Trophoblast cell (in vitro differentiated cells and primary cell): ENCODE results near the gene GRIK5.

ENCODE experiments used
- DNase-seq, 2 donors: peaks; one replicate each; pipeline ENCODE4 v3.0.0-alpha.2; 2016
- H2AFZ ChIP-seq: 2 replicates; pipeline ENCODE4 v1.6.1; 2013; ENCODE audit warnings: low read length, moderate library complexity, mild to moderate bottlenecking; ENCODE audit not compliant: insufficient read depth, poor library complexity
- H2AK5ac ChIP-seq: 2 replicates; pipeline ENCODE4 v1.6.1; 2013; ENCODE audit warnings: mild to moderate bottlenecking, low read length
- H2BK120ac ChIP-seq: 2 replicates; pipeline ENCODE4 v1.6.1; 2013; ENCODE audit warnings: low read length, mild to moderate bottlenecking, moderate library complexity; ENCODE audit not compliant: insufficient read depth, poor library complexity
- H2BK12ac ChIP-seq: 2 replicates; pipeline ENCODE4 v1.6.1; 2013; ENCODE audit warnings: mild to moderate bottlenecking, low read length, moderate library complexity
- H2BK5ac ChIP-seq: 2 replicates; pipeline ENCODE4 v1.6.1; 2013; ENCODE audit warnings: low read length, low read depth, moderate library complexity, mild to moderate bottlenecking; ENCODE audit not compliant: poor library complexity
- H3K14ac ChIP-seq: 2 replicates; pipeline ENCODE4 v1.6.1; 2013; ENCODE audit warnings: mild to moderate bottlenecking, low read length
- H3K18ac ChIP-seq: 2 replicates; pipeline ENCODE4 v1.6.1; 2013; ENCODE audit warnings: mild to moderate bottlenecking, low read length
- H3K23ac ChIP-seq: 2 replicates; pipeline ENCODE4 v1.6.1; 2013; ENCODE audit warnings: low read length
- H3K27ac ChIP-seq: 2 replicates; pipeline ENCODE4 v1.5.1; 2013; ENCODE audit warnings: low read depth, mild to moderate bottlenecking, inconsistent platforms, low read length, moderate library complexity
- H3K27me3 ChIP-seq: 2 replicates; pipeline ENCODE4 v1.6.1; 2013; ENCODE audit warnings: inconsistent platforms, mild to moderate bottlenecking, low read length, moderate library complexity; ENCODE audit not compliant: insufficient read depth
- H3K36me3 ChIP-seq, 2 experiments: 1 replicate in 1 of 2; 2 replicates in 1 of 2; pipeline ENCODE4 v1.6.1; 2013; ENCODE audit warnings: low read length in 2 of 2, mild to moderate bottlenecking in 2 of 2, moderate library complexity in 1 of 2; ENCODE audit not compliant: insufficient read depth in 2 of 2, control insufficient read depth in 1 of 2
- H3K4ac ChIP-seq: 2 replicates; pipeline ENCODE4 v1.6.1; 2013; ENCODE audit warnings: low read depth, mild to moderate bottlenecking, low read length, moderate library complexity
- H3K4me1 ChIP-seq, 2 experiments: 1 replicate in 1 of 2; 2 replicates in 1 of 2; pipeline ENCODE4 v1.6.1; 2013; ENCODE audit warnings: low read length in 2 of 2, mild to moderate bottlenecking in 2 of 2, moderate library complexity in 1 of 2; ENCODE audit not compliant: insufficient read depth in 2 of 2, control insufficient read depth in 1 of 2
- H3K4me2 ChIP-seq: 2 replicates; pipeline ENCODE4 v1.6.1; 2013; ENCODE audit warnings: inconsistent platforms, mild to moderate bottlenecking, low read length, moderate library complexity
- H3K4me3 ChIP-seq: 2 replicates; pipeline ENCODE4 v1.5.1; 2013; ENCODE audit warnings: mild to moderate bottlenecking, low read depth, low read length, inconsistent platforms
- H3K79me1 ChIP-seq: one replicate; pipeline ENCODE4 v1.6.1; 2013; ENCODE audit warnings: low read length
- H3K79me2 ChIP-seq: 2 replicates; pipeline ENCODE4 v1.6.1; 2013; ENCODE audit warnings: low read length, mild to moderate bottlenecking; ENCODE audit not compliant: control insufficient read depth, insufficient read depth, poor library complexity
- H3K9ac ChIP-seq: 2 replicates; pipeline ENCODE4 v1.6.1; 2013; ENCODE audit warnings: mild to moderate bottlenecking, low read length
- H3K9me3 ChIP-seq: 2 replicates; pipeline ENCODE4 v1.6.1; 2013; ENCODE audit warnings: low read depth, mild to moderate bottlenecking, control low read depth, inconsistent platforms, low read length; ENCODE audit not compliant: insufficient read depth
- H4K12ac ChIP-seq: 2 replicates; pipeline ENCODE4 v1.6.1; 2013; ENCODE audit warnings: low read depth, mild to moderate bottlenecking, low read length, moderate library complexity
- H4K8ac ChIP-seq: 2 replicates; pipeline ENCODE4 v1.6.1; 2013; ENCODE audit warnings: low read depth, mild to moderate bottlenecking, low read length, moderate library complexity
- H4K91ac ChIP-seq: one replicate; pipeline ENCODE4 v1.6.1; 2013; ENCODE audit warnings: low read depth, mild to moderate bottlenecking, low read length, moderate library complexity
- WGBS: extraction: QIAGEN DNeasy Blood & Tissue Kit; methylation state at CpG from one replicate; pipeline ENCODE4 v1.1.7; 2013; ENCODE audit warnings: missing lambda C conversion rate; ENCODE audit not compliant: insufficient read length, insufficient coverage; ENCODE audit errors: extremely low coverage; 5-methylcytosine and 5-hydroxymethylcytosine counted together

Gene GRIK5

DNA sequence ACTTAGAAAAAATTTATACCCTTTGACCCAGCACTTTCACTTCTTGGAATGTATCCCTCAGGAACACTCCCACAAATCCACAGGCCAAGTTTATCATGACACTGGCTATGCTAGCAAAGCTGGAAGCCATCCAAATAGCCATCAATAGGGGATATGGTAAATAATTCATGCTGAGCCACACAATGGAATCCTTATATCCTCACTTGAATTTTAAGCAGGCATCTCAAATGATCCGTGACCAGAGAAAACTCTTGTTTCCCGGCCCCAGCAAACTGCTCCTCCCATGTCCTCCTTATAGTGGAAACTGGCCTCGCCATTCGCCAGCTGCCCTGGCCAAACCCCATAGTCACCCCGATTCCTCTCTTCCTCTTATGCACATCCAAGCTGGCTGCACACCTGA lies 37.6 kb downstream of the GRIK5 start:
- Histone ChIP-seq H3K9ac (no peak overlapping the region), H3K4me1 (no peaks in the 10 kb centered on the region), H2BK12ac (no peak overlapping the region), H3K27me3 (no peaks in the 10 kb centered on the region), H3K79me2 (no peaks in the 10 kb centered on the region), H4K8ac (no peak overlapping the region), H2BK120ac (no peak overlapping the region), H2BK5ac (no peak overlapping the region), H3K14ac (no peak overlapping the region), H2AFZ (no peak overlapping the region), H3K9me3 (no peaks in the 10 kb centered on the region), H3K4ac (no peak overlapping the region), H3K4me3 (no peak overlapping the region), H3K4me2 (no peak overlapping the region), H3K79me1 (no peaks in the 10 kb centered on the region), H4K12ac (no peak overlapping the region), H2AK5ac (no peak overlapping the region), H3K27ac (no peak overlapping the region), H3K36me3 (no peaks in the 10 kb centered on the region), H3K18ac (no peak overlapping the region), H3K23ac (no peak overlapping the region), H4K91ac (no peak overlapping the region)
- no peak for DNase-seq
- no CpG with 5 or more reads among the region's 5 CpGs for WGBS

DNA sequence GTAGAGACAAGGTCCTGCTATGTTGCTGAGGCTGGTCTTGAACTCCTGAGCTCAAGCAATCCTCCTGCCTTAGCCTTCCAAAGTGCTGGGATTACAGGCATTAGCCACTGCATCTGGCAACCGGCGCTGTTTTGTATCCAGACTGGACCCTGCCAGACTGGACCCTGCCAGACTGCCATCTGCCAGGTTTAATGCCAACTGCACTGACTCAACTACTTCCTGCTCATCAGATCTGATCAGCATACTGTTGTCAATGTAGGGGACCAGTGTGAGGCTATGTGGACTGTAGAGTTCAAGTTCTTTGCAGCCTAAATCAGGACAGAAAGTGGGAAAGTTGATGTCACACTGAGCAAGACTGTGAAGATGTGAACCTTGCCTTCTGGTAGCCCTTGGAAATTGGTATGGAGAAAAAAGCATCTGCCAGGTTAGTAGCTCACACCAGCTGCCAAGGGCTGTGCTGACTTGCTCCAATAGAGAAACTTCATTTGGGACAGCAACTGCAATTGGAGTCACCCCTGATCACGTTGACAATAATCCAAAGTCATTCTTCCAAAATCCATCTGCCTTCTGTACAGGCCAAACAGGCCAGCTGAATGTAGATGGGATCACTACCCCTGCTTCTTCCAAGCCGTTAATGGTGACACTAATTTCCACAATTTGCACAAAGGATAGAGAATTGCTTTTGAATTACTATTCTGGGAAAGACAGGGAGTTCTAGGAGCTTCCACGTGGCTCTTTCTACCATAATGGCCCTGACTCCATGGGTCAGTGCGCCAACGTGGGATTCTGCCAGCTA lies 39.2 kb downstream of the GRIK5 start:
- no peak overlapping the region for H3K4me3 ChIP-seq
- no peak overlapping the region for H3K23ac ChIP-seq
- H4K12ac ChIP-seq = no peak overlapping the region
- H4K91ac ChIP-seq = no peak overlapping the region
- H2BK5ac ChIP-seq = no peak overlapping the region
- H3K4ac ChIP-seq = no peak overlapping the region
- H3K27me3 ChIP-seq = no peaks in the 10 kb centered on the region
- no peaks in the 10 kb centered on the region for H3K4me1 ChIP-seq
- H3K27ac ChIP-seq = no peak overlapping the region
- H4K8ac ChIP-seq = no peak overlapping the region
- H3K14ac ChIP-seq = no peak overlapping the region
- no peak overlapping the region for H3K18ac ChIP-seq
- no peaks in the 10 kb centered on the region for H3K79me1 ChIP-seq
- no peak overlapping the region for H2AK5ac ChIP-seq
- no peak overlapping the region for H3K9ac ChIP-seq
- no peak for DNase-seq
- H3K4me2 ChIP-seq = no peak overlapping the region
- H2AFZ ChIP-seq = no peak overlapping the region
- H2BK12ac ChIP-seq = no peak overlapping the region
- H3K9me3 ChIP-seq = no peaks in the 10 kb centered on the region
- H3K36me3 ChIP-seq = no peaks in the 10 kb centered on the region
- no peaks in the 10 kb centered on the region for H3K79me2 ChIP-seq
- H2BK120ac ChIP-seq = no peak overlapping the region
- no CpG with 5 or more reads among the region's 7 CpGs for WGBS

DNA sequence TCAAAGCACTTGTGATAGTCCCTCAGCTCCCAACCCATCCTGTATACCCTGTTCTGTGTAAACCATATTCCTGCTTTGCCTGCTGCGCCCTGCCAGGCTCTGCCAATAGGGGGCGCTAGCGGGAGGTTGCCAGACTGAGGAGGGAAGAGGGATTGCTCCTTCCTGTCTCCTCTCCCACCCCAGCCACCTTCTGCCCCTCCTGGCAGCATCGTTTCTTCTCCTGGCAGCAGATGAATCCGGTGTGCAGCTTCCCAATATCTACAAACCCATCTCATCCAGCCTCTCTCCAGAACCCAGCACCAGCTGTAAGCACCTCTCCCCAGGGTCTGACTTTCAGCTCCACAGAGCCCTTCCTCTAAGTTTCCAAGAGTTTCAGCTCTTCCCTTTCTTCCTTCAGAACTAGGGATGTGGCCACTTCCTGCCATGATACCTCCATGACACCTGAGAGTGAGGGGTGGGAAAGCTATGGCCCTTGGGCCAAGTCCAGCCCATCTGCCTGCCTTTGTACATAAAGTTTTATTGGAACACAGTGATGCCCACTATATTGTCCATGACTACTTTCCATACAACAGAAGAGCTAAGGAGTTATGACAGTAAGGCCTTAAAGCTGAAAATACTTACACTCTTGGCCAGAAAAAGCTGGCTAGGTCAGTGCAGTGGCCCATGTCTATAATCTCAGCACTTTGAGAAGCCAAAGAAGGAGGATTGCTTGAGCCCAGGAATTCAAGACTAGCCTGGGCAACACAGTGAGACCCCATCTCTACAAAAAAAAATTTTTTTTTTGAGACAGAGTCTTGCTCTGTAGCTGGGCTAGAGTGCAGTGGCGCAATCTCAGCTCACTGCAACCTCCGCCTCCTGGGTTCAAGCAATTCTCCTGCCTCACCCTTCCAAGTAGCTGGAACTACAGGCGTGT lies 41.4 kb downstream of the GRIK5 start:
- H2AK5ac ChIP-seq = no peak overlapping the region
- no peaks in the 10 kb centered on the region for H3K79me1 ChIP-seq
- no peak overlapping the region for H2BK5ac ChIP-seq
- H4K91ac ChIP-seq = no peak overlapping the region
- H3K9ac ChIP-seq = no peak overlapping the region
- no peak overlapping the region for H3K18ac ChIP-seq
- H3K4ac ChIP-seq = no peak overlapping the region
- no peaks in the 10 kb centered on the region for H3K36me3 ChIP-seq
- no peak overlapping the region for H4K12ac ChIP-seq
- peaks cover 2% of the 10 kb centered on the region for H3K9me3 ChIP-seq
- H2AFZ ChIP-seq = no peak overlapping the region
- no peak overlapping the region for H3K14ac ChIP-seq
- H3K27me3 ChIP-seq = no peaks in the 10 kb centered on the region
- H2BK120ac ChIP-seq = no peak overlapping the region
- DNase-seq = no peak
- no peak overlapping the region for H3K23ac ChIP-seq
- no peak overlapping the region for H2BK12ac ChIP-seq
- no CpG with 5 or more reads among the region's 8 CpGs for WGBS
- peaks cover 8 to 9% of the 10 kb centered on the region in 2 experiments for H3K4me1 ChIP-seq
- H3K79me2 ChIP-seq = no peaks in the 10 kb centered on the region
- H3K4me3 ChIP-seq = no peak overlapping the region
- H4K8ac ChIP-seq = no peak overlapping the region
- no peak overlapping the region for H3K4me2 ChIP-seq
- H3K27ac ChIP-seq = no peak overlapping the region

DNA sequence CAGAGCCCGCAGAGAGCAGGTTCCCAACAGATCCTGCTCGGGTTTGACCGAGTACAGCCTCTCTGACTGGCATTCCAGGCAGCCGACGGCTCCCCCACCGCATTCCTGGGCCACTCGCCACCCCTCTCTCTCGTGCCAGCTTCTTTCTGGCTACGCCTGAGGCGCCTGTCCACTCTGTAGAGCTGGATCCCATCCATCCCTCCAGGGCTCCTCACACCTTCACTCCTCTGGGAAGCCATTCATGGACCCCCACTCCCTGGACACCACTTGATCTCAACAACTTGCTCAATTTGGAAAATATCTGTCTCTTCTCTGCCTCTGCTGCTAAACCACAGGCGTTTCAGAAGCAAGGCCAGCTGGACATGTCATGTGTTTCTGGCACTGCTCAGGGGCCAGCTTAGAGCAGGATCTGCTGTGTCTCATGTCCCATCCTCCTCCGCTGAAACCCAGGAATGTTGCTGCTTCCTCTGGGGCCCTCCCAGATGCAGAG lies 45.3 kb downstream of the GRIK5 start:
- Histone ChIP-seq H4K91ac (no peak overlapping the region), H3K4me2 (peak overlapping the region; percentile 7), H3K36me3 (no peaks in the 10 kb centered on the region), H3K9ac (no peak overlapping the region), H4K8ac (no peak overlapping the region), H2BK5ac (no peak overlapping the region), H2BK12ac (no peak overlapping the region), H3K18ac (no peak overlapping the region), H3K9me3 (peaks cover 2% of the 10 kb centered on the region), H3K23ac (no peak overlapping the region), H2AK5ac (no peak overlapping the region), H3K79me2 (no peaks in the 10 kb centered on the region), H2AFZ (no peak overlapping the region), H3K27me3 (no peaks in the 10 kb centered on the region), H2BK120ac (no peak overlapping the region), H3K79me1 (no peaks in the 10 kb centered on the region), H3K4me1 (peaks cover 8 to 9% of the 10 kb centered on the region in 2 experiments), H4K12ac (no peak overlapping the region), H3K14ac (no peak overlapping the region), H3K27ac (no peak overlapping the region), H3K4me3 (no peak overlapping the region), H3K4ac (no peak overlapping the region)
- no peak for DNase-seq
- WGBS = no CpG with 5 or more reads among the region's 12 CpGs
